ENCODE measurements around the gene ZNF213.

GRCh38 chr16:3092501-3092941, 42.3 kb upstream of the ZNF213 start:
- TF ChIP-seq CTCF (conservative IDR thresholded peaks at IDR 0.05; ENCODE audit: low read length) (no peak), EZH2phosphoT487 (IDR thresholded peaks at IDR 0.05; ENCODE audit: borderline replicate concordance) (no peak)
